MM.1S (cell line): ENCODE results near the gene LSAMP.
"Not testable (repeated sequence)": the region's sequence is repeated elsewhere in the genome, so short reads cannot be mapped to it uniquely, and the experiment has no call there.

ENCODE experiments used
- DNase-seq: peaks from one replicate; pipeline ENCODE4 v3.0.0-alpha.2; 2015
- H2AFZ ChIP-seq: fragments of 300-600 bp; sonication (generic); 2 replicates; pipeline ENCODE4 v1.6.0; 2016; ENCODE audit warnings: antibody characterized with exemption, low read length
- H3F3A ChIP-seq: fragments of 300-600 bp; sonication (generic); 2 replicates; pipeline ENCODE4 v1.6.1; 2016; ENCODE audit warnings: mild to moderate bottlenecking, antibody characterized with exemption, low read length, moderate library complexity, mixed read lengths; ENCODE audit not compliant: insufficient read depth
- H3K27ac ChIP-seq: fragments of 300-600 bp; sonication (generic); 2 replicates; pipeline ENCODE4 v1.5.1; 2016; ENCODE audit warnings: mild to moderate bottlenecking, low read length
- H3K27me3 ChIP-seq: fragments of 300-600 bp; sonication (generic); replicated peaks from 2 replicates; pipeline ENCODE4 v1.6.0; 2016; ENCODE audit warnings: low read length; ENCODE audit not compliant: insufficient read depth
- H3K36me3 ChIP-seq: fragments of 300-600 bp; sonication (generic); replicated peaks from 2 replicates; pipeline ENCODE4 v1.6.1; 2016; ENCODE audit warnings: mild to moderate bottlenecking, low read length, mixed read lengths; ENCODE audit not compliant: insufficient read depth
- H3K4me1 ChIP-seq: fragments of 300-600 bp; sonication (generic); 2 replicates; pipeline ENCODE4 v1.6.1; 2016; ENCODE audit warnings: low read length, mixed read lengths
- H3K4me2 ChIP-seq: fragments of 300-600 bp; sonication (generic); 2 replicates; pipeline ENCODE4 v1.6.0; 2016; ENCODE audit warnings: low read depth, low read length
- H3K4me3 ChIP-seq: fragments of 300-600 bp; sonication (generic); 2 replicates; pipeline ENCODE4 v1.5.1; 2016; ENCODE audit warnings: low read length, mixed read lengths
- H3K79me2 ChIP-seq: fragments of 300-600 bp; sonication (generic); 2 replicates; pipeline ENCODE4 v1.6.1; 2016; ENCODE audit warnings: mixed run types, low read length, mixed read lengths
- H3K9ac ChIP-seq: fragments of 300-600 bp; sonication (generic); 2 replicates; pipeline ENCODE4 v1.6.1; 2016; ENCODE audit warnings: low read length, mixed read lengths
- H3K9me2 ChIP-seq: fragments of 300-600 bp; sonication (generic); replicated peaks from 2 replicates; pipeline ENCODE4 v1.6.1; 2016; ENCODE audit warnings: mild to moderate bottlenecking, low read length, mixed read lengths; ENCODE audit not compliant: insufficient read depth
- H3K9me3 ChIP-seq: fragments of 300-600 bp; sonication (generic); replicated peaks from 2 replicates; pipeline ENCODE4 v1.6.1; 2016; ENCODE audit warnings: mild to moderate bottlenecking, low read length, mixed read lengths; ENCODE audit not compliant: insufficient read depth
- H4K20me1 ChIP-seq: fragments of 300-600 bp; sonication (generic); 2 replicates; pipeline ENCODE4 v1.6.1; 2016; ENCODE audit warnings: mild to moderate bottlenecking, low read length, moderate library complexity, mixed read lengths; ENCODE audit not compliant: insufficient read depth
- EZH2 ChIP-seq: fragments of 300-600 bp; sonication (generic); optimal IDR thresholded peaks from 2 replicates; pipeline ENCODE3; 2017; ENCODE audit warnings: low read depth, mild to moderate bottlenecking, antibody characterized with exemption, low read length, mixed read lengths
- EZH2phosphoT487 ChIP-seq: fragments of 300-600 bp; sonication (generic); IDR thresholded peaks from 2 replicates; pipeline ENCODE4 v1.6.1; 2018; ENCODE audit warnings: antibody characterized with exemption, low read length
- TF ChIP-seq, protein P1 (sequence below): fragments of 300-600 bp; sonication (generic); IDR thresholded peaks from 2 replicates; pipeline ENCODE4 v1.5.1; 2016; ENCODE audit warnings: antibody characterized with exemption, low read length, mixed read lengths

LSAMP gene

DNA sequence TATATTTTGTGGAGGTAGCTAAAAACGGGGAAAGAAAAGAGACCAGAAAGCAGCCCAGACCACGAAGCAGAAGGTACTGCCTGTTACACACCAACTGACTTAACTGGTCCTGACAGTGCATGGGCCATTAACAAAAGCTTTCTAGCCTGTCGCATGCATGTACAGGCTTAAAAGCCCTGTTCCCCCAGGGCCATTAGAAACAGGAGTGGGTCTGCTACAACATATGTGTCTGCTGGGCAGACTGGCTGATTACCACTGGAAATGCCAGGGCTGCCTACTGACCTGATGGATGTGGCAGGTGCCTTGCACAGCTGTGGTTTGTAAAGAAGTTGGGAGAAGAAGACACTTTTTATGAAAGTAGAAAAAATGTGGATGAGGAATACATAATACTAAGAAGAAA lies 684.6 kb downstream of the LSAMP start:
- Histone ChIP-seq H3K4me1 (no peaks in the 10 kb centered on the region), H3K9me2 (no peaks in the 10 kb centered on the region), H2AFZ (no peak overlapping the region), H3K27me3 (no peaks in the 10 kb centered on the region), H3K36me3 (no peaks in the 10 kb centered on the region), H3K9me3 (no peaks in the 10 kb centered on the region), H3K27ac (no peak overlapping the region), H3K4me2 (no peak overlapping the region), H4K20me1 (no peaks in the 10 kb centered on the region), H3K9ac (no peak overlapping the region), H3F3A (no peaks in the 10 kb centered on the region), H3K4me3 (no peak overlapping the region), H3K79me2 (no peaks in the 10 kb centered on the region)
- TF ChIP-seq EZH2 (no peak), EZH2phosphoT487 (no peak)
- TF ChIP-seq, protein P1, sequence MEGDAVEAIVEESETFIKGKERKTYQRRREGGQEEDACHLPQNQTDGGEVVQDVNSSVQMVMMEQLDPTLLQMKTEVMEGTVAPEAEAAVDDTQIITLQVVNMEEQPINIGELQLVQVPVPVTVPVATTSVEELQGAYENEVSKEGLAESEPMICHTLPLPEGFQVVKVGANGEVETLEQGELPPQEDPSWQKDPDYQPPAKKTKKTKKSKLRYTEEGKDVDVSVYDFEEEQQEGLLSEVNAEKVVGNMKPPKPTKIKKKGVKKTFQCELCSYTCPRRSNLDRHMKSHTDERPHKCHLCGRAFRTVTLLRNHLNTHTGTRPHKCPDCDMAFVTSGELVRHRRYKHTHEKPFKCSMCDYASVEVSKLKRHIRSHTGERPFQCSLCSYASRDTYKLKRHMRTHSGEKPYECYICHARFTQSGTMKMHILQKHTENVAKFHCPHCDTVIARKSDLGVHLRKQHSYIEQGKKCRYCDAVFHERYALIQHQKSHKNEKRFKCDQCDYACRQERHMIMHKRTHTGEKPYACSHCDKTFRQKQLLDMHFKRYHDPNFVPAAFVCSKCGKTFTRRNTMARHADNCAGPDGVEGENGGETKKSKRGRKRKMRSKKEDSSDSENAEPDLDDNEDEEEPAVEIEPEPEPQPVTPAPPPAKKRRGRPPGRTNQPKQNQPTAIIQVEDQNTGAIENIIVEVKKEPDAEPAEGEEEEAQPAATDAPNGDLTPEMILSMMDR = no peak
- DNase-seq = no peak

DNA sequence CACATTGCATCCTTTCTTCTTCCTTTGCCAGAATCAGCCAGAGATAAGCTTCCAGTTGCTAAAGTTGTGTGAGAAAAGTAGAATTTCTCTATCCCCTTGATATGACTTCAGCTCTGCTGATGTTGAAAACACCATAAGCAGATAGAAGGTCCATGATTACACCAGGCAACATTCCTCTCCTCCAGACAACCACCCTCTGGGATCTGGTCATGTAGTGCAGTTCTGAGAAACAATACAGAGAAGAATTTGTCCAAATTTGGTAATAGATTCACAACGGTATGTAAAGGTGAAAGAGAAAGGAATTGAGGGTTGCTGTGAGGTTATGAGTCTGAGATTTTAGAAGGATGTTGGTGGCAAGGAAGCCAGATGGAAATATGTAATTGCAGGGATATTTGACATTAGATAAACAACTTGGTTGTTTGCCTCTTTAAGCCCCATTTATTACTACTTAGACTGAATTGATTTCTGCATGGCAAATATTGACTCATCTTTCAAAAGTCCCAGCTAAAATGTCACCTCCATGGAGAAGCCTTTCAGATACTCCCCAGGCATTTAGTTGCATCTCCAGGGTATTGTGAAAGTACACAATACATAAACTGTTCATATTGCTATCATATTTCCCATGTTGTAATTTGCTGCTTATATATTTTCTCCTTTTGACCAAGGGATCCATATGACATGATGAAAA lies 687.1 kb downstream of the LSAMP start:
- no peaks in the 10 kb centered on the region for H3F3A ChIP-seq
- H3K4me1 ChIP-seq = no peaks in the 10 kb centered on the region
- no peak overlapping the region for H3K27ac ChIP-seq
- H3K4me2 ChIP-seq = no peak overlapping the region
- H4K20me1 ChIP-seq = no peaks in the 10 kb centered on the region
- no peaks in the 10 kb centered on the region for H3K36me3 ChIP-seq
- no peaks in the 10 kb centered on the region for H3K27me3 ChIP-seq
- H3K9me3 ChIP-seq = no peaks in the 10 kb centered on the region
- no peak overlapping the region for H2AFZ ChIP-seq
- H3K79me2 ChIP-seq = no peaks in the 10 kb centered on the region
- H3K9me2 ChIP-seq = no peaks in the 10 kb centered on the region
- H3K9ac ChIP-seq = no peak overlapping the region
- no peak overlapping the region for H3K4me3 ChIP-seq
- TF ChIP-seq EZH2 = no peak
- TF ChIP-seq, protein P1 = no peak
- DNase-seq = no peak

DNA sequence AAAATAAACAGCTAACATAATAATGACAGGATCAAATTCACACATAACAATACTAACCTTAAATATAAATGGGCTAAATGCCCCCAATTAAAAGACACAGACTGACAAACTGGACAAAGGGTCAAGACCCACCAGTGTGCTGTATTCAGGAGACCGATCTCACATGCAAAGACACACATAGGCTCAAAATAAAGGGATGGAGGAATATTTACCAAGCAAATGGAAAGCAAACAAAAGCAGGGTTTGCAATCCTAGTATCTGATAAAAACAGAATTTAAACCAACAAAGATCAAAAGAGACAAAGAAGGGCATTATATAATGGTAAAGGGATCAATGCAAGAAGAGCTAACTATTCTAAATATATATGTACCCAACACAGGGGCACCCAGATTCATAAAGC lies 692.3 kb downstream of the LSAMP start:
- H3K27me3 ChIP-seq, H3F3A ChIP-seq, DNase-seq, H3K4me2 ChIP-seq, H3K4me1 ChIP-seq, H3K9me3 ChIP-seq, H3K9me2 ChIP-seq, H4K20me1 ChIP-seq, H3K9ac ChIP-seq, H2AFZ ChIP-seq, H3K4me3 ChIP-seq, H3K27ac ChIP-seq, H3K36me3 ChIP-seq, H3K79me2 ChIP-seq: not testable (repeated sequence)
